ENCODE results near the gene PDIA5.

The PDIA5 gene

DNA sequence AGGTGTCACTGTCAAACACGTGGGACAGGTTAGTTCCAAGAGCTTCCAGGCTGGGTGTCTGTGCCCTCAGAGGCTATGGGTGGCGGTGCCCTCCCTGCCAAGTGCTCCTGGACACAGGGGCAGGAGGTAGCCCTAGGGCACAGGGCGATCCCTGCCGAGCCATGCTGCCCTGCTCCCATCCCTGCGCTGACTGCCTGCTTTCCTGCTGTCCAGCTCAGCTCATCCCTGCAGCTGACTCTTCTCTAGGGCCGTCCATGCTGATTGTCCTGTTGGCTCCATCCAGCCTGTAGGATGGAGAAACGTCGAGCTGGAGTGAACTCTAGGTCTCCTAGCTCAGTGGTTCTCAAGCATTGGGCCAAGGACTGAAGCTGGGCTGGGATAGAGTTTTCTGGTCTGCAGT, 3.7 kb downstream of the PDIA5 start:
- H3K4me1 ChIP-seq (ENCODE audit: low read depth, poor library complexity, severe bottlenecking), result peaks cover 32% of the 10 kb centered on the region
- H4K20me1 ChIP-seq (ENCODE audit: insufficient read depth), result peaks cover 5% of the 10 kb centered on the region
- TF ChIP-seq, protein P1, sequence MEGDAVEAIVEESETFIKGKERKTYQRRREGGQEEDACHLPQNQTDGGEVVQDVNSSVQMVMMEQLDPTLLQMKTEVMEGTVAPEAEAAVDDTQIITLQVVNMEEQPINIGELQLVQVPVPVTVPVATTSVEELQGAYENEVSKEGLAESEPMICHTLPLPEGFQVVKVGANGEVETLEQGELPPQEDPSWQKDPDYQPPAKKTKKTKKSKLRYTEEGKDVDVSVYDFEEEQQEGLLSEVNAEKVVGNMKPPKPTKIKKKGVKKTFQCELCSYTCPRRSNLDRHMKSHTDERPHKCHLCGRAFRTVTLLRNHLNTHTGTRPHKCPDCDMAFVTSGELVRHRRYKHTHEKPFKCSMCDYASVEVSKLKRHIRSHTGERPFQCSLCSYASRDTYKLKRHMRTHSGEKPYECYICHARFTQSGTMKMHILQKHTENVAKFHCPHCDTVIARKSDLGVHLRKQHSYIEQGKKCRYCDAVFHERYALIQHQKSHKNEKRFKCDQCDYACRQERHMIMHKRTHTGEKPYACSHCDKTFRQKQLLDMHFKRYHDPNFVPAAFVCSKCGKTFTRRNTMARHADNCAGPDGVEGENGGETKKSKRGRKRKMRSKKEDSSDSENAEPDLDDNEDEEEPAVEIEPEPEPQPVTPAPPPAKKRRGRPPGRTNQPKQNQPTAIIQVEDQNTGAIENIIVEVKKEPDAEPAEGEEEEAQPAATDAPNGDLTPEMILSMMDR (conservative IDR thresholded peaks at IDR 0.05; ENCODE audit: low read depth, low read length), result no peak
- H3K79me2 ChIP-seq (ENCODE audit: insufficient read depth, low read depth), result peaks cover 81% of the 10 kb centered on the region
- no peaks in the 10 kb centered on the region for H3K27me3 ChIP-seq (ENCODE audit: insufficient read depth, low read depth)
- no peak overlapping the region for H3K4me2 ChIP-seq
- no peak overlapping the region for H3K27ac ChIP-seq
- no peak overlapping the region for H2AFZ ChIP-seq (ENCODE audit: low read depth)
- no peak overlapping the region for H3K4me3 ChIP-seq (IDR thresholded peaks at IDR 0.05; ENCODE audit: insufficient read depth, low read depth, low read length)
- no peaks in the 10 kb centered on the region for H3K36me3 ChIP-seq (ENCODE audit: insufficient read depth)
- no peak overlapping the region for H3K9ac ChIP-seq

DNA sequence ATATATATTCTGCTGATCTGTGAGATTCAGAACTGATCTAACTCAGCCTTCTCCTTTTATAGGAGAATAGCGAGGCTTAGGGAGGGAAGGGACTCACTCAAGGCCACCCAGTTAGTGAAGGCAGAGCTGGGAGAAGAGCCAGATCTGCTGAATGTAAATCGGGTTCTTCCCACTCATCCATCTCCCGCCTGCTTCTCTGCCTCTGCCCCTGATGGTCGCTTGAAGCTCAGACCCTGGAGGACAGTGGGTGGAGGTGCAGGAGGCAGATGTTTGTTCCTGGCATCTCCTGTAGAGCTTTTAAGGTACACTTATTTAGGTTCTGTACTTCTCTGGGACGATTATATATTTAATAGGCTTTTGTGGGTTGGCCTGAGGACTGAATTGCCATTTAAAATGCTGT, 4.3 kb downstream of the PDIA5 start:
- Histone ChIP-seq H3K4me1 (ENCODE audit: low read depth, poor library complexity, severe bottlenecking) (peaks cover 31% of the 10 kb centered on the region), H2AFZ (ENCODE audit: low read depth) (no peak overlapping the region), H3K9ac (no peak overlapping the region), H3K27me3 (ENCODE audit: insufficient read depth, low read depth) (no peaks in the 10 kb centered on the region), H3K27ac (no peak overlapping the region), H3K36me3 (ENCODE audit: insufficient read depth) (no peaks in the 10 kb centered on the region), H3K4me2 (no peak overlapping the region), H3K4me3 (IDR thresholded peaks at IDR 0.05; ENCODE audit: insufficient read depth, low read depth, low read length) (no peak overlapping the region), H4K20me1 (ENCODE audit: insufficient read depth) (peaks cover 8% of the 10 kb centered on the region), H3K79me2 (ENCODE audit: insufficient read depth, low read depth) (peaks cover 88% of the 10 kb centered on the region)
- TF ChIP-seq, protein P1 (conservative IDR thresholded peaks at IDR 0.05; ENCODE audit: low read depth, low read length), result no peak

DNA sequence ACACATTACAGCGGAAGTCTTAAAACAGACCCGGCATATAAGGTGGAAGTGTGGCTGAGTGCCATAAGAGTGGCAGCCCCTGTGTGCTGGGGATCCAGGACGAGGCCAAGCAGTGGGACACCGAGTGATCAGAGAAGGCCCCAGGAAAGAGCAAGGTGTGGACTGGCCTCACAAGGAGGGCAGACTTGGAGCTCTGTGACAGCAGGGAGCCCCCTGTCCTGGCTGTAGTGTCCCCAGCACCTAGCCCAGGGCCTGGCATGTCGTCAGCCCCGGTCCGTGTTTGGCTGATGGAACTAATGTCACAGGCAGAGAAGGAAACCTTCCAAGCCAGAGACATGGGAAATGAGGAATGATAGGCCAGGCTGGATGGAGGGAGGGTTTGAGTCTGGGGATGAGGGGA, 4.8 kb downstream of the PDIA5 start:
- Histone ChIP-seq H3K9ac (no peak overlapping the region), H3K4me2 (no peak overlapping the region), H3K36me3 (ENCODE audit: insufficient read depth) (no peaks in the 10 kb centered on the region), H3K4me3 (IDR thresholded peaks at IDR 0.05; ENCODE audit: insufficient read depth, low read depth, low read length) (no peak overlapping the region), H3K4me1 (ENCODE audit: low read depth, poor library complexity, severe bottlenecking) (peaks cover 26% of the 10 kb centered on the region), H4K20me1 (ENCODE audit: insufficient read depth) (peaks cover 12% of the 10 kb centered on the region), H3K27me3 (ENCODE audit: insufficient read depth, low read depth) (no peaks in the 10 kb centered on the region), H3K79me2 (ENCODE audit: insufficient read depth, low read depth) (peaks cover 92% of the 10 kb centered on the region), H3K27ac (no peak overlapping the region), H2AFZ (ENCODE audit: low read depth) (no peak overlapping the region)
- TF ChIP-seq, protein P1 (conservative IDR thresholded peaks at IDR 0.05; ENCODE audit: low read depth, low read length), result no peak

- no peak overlapping the region for H3K27ac ChIP-seq
- no peaks in the 10 kb centered on the region for H3K27me3 ChIP-seq (ENCODE audit: insufficient read depth, low read depth)
- no peak overlapping the region for H2AFZ ChIP-seq (ENCODE audit: low read depth)
- H3K36me3 ChIP-seq (ENCODE audit: insufficient read depth), result no peaks in the 10 kb centered on the region
- H3K4me1 ChIP-seq (ENCODE audit: low read depth, poor library complexity, severe bottlenecking), result peaks cover 25% of the 10 kb centered on the region
- H4K20me1 ChIP-seq (ENCODE audit: insufficient read depth), result peaks cover 17% of the 10 kb centered on the region
- no peak overlapping the region for H3K4me3 ChIP-seq (IDR thresholded peaks at IDR 0.05; ENCODE audit: insufficient read depth, low read depth, low read length)
- TF ChIP-seq, protein P1 (conservative IDR thresholded peaks at IDR 0.05; ENCODE audit: low read depth, low read length), result no peak
- no peak overlapping the region for H3K9ac ChIP-seq
- H3K4me2 ChIP-seq, result no peak overlapping the region
- peaks cover 98% of the 10 kb centered on the region for H3K79me2 ChIP-seq (ENCODE audit: insufficient read depth, low read depth)
Measured at GRCh38 chr3:123072152-123072551, 5.3 kb downstream of the PDIA5 start.

All from KMS-11 (cell line).